ENCODE results near the gene EXD3.
"Not testable (repeated sequence)": the region's sequence is repeated elsewhere in the genome, so short reads cannot be mapped to it uniquely, and the experiment has no call there.

The EXD3 gene

GRCh38 chr9:137379761-137380161 lies 43.2 kb downstream of the EXD3 start:
- H3K4me3 ChIP-seq (ENCODE audit: low read length) = no peak overlapping the region
- no peak for TF ChIP-seq CTCF (conservative IDR thresholded peaks at IDR 0.05; ENCODE audit: low read length)
- no peak for DNase-seq (ENCODE audit: low read depth)

GRCh38 chr9:137378688-137379410 lies 44.1 kb downstream of the EXD3 start:
- not testable (repeated sequence) for H3K4me3 ChIP-seq (ENCODE audit: low read length); DNase-seq (ENCODE audit: low read depth)

GRCh38 chr9:137376386-137376785 lies 46.6 kb downstream of the EXD3 start:
- no peak overlapping the region for H3K4me3 ChIP-seq (ENCODE audit: low read length)
- no peak for TF ChIP-seq CTCF (conservative IDR thresholded peaks at IDR 0.05; ENCODE audit: low read length)
- no peak for DNase-seq (ENCODE audit: low read depth)

GRCh38 chr9:137375321-137376058 lies 47.5 kb downstream of the EXD3 start:
- H3K4me3 ChIP-seq (ENCODE audit: low read length) = no peak overlapping the region
- no peak for TF ChIP-seq CTCF (conservative IDR thresholded peaks at IDR 0.05; ENCODE audit: low read length)
- no peak for DNase-seq (ENCODE audit: low read depth)

GRCh38 chr9:137374131-137374845 lies 48.7 kb downstream of the EXD3 start:
- TF ChIP-seq CTCF (conservative IDR thresholded peaks at IDR 0.05; ENCODE audit: low read length) = no peak
- H3K4me3 ChIP-seq (ENCODE audit: low read length) = no peak overlapping the region
- DNase-seq (ENCODE audit: low read depth) = no peak

- no peak for DNase-seq (ENCODE audit: low read depth)
- TF ChIP-seq CTCF (conservative IDR thresholded peaks at IDR 0.05; ENCODE audit: low read length) = no peak
- H3K4me3 ChIP-seq (ENCODE audit: low read length) = no peak overlapping the region
Measured at GRCh38 chr9:137373611-137373980, 49.4 kb downstream of the EXD3 start.

GRCh38 chr9:137372693-137373610 lies 50.0 kb downstream of the EXD3 start:
- no peak for DNase-seq (ENCODE audit: low read depth)
- no peak overlapping the region for H3K4me3 ChIP-seq (ENCODE audit: low read length)
- TF ChIP-seq CTCF (conservative IDR thresholded peaks at IDR 0.05; ENCODE audit: low read length) = no peak

Measured in AG10803 (cell line).